K562 (cell line): Measurements from ENCODE around the gene EMC1. TPM values are rescaled to one million over a fixed set of nuclear protein-coding genes. Genes with fewer than 3 reads are reported as not detected.
A peak's percentile ranks its signal among the peaks of the same experiment; 100 is the strongest.
"Not testable (repeated sequence)": the region's sequence is repeated elsewhere in the genome, so short reads cannot be mapped to it uniquely, and the experiment has no call there.

Experiments used
- ATAC-seq: fragments of 200-7000 bp; cut with Tn5 transposase; 3 replicates; pipeline ENCODE4 v1.9.1; 2020; ENCODE audit warnings: moderate library complexity
- BruUV-seq: library from RNA; stranded (reverse); fragments of 400-500 nt; replicated peaks from 2 replicates; lab custom pipeline; 2021; lab: Mats Ljungman, UMichigan
- CTCF ChIA-PET: fragments of 300-600 bp; formaldehyde crosslinking; extraction: SDS; loops from one replicate; lab custom pipeline; 2021; ENCODE audit warnings: low intra/inter-chr PET ratio; lab: Yijun Ruan, JAX
- POLR2A ChIA-PET: fragments of 300-600, 350-650 bp; sonication (Branson Sonifier 250); formaldehyde crosslinking; extraction: SDS; loops from one replicate; lab custom pipeline; 2021; ENCODE audit warnings: antibody characterized with exemption, inconsistent platforms; lab: Yijun Ruan, JAX
- DNase-seq, 4 experiments: peaks; one replicate each; pipeline versions ENCODE4 v3.0.0 to v3.0.0-alpha.2; 2011 to 2018; ENCODE audit warnings: low spot score in 3 of 4, mixed read lengths in 3 of 4; ENCODE audit errors: extremely low read depth in 1 of 4
- FAIRE-seq: peaks from 2 replicates; lab custom pipeline; 2011; peaks lifted over from hg19 to GRCh38; lab: Jason Lieb, UNC
- H2AFZ ChIP-seq: 2 replicates; pipeline ENCODE4 v1.6.0; 2011; ENCODE audit warnings: low read depth, low read length, control low read depth, inconsistent platforms
- H3K27ac ChIP-seq: fragments of 200-600 bp; 3 replicates; pipeline ENCODE4 v1.8.0; 2011; ENCODE audit warnings: low read depth, mild to moderate bottlenecking, control low read depth, inconsistent platforms, low read length, moderate library complexity, mixed read lengths; ENCODE audit errors: extremely low read depth
- H3K27me3 ChIP-seq, 2 experiments: fragments of 300-600 bp in 1 of 2; 2 replicates in 1 of 2; 3 replicates in 1 of 2; pipeline versions ENCODE4 v1.6.0 to v1.8.0; 2011; ENCODE audit warnings: inconsistent platforms in 2 of 2, low read length in 2 of 2, mild to moderate bottlenecking in 1 of 2, mixed read lengths in 1 of 2, moderate library complexity in 1 of 2; ENCODE audit not compliant: control insufficient read depth in 2 of 2, insufficient read depth in 2 of 2
- H3K36me3 ChIP-seq: fragments of 300-600 bp; 3 replicates; pipeline ENCODE4 v1.8.0; 2011; ENCODE audit warnings: mild to moderate bottlenecking, low read length, inconsistent platforms; ENCODE audit not compliant: control insufficient read depth, insufficient read depth
- H3K4me1 ChIP-seq, 2 experiments: fragments of 200-600 bp in 1 of 2; replicated peaks in 1 of 2; 2 replicates in 1 of 2; 3 replicates in 1 of 2; pipeline versions ENCODE4 v1.5.1 to v1.8.0; 2011; ENCODE audit warnings: inconsistent platforms in 2 of 2, low read length in 2 of 2, mild to moderate bottlenecking in 1 of 2, mixed read lengths in 1 of 2, moderate library complexity in 1 of 2; ENCODE audit not compliant: control insufficient read depth in 2 of 2, insufficient read depth in 2 of 2
- H3K4me2 ChIP-seq: 2 replicates; pipeline ENCODE4 v1.6.1; 2011; ENCODE audit warnings: low read length, control low read depth, inconsistent platforms, mixed read lengths; ENCODE audit not compliant: insufficient read depth
- H3K4me3 ChIP-seq: fragments of 200-600 bp; sonication (generic), shearing (Covaris generic); 2 replicates; pipeline ENCODE4 v1.5.1; 2016; ENCODE audit warnings: control low read depth, inconsistent platforms
- H3K79me2 ChIP-seq: fragments of 200-600 bp; 3 replicates; pipeline ENCODE4 v1.8.0; 2011; ENCODE audit warnings: low read length, inconsistent platforms; ENCODE audit not compliant: control insufficient read depth, insufficient read depth
- H3K9ac ChIP-seq, 2 experiments: 2 replicates each; pipeline versions ENCODE4 v1.6.0 to v1.6.1; 2011; ENCODE audit warnings: low read depth in 2 of 2, low read length in 2 of 2, control low read depth in 1 of 2, inconsistent platforms in 1 of 2, mild to moderate bottlenecking in 1 of 2, mixed read lengths in 1 of 2; ENCODE audit not compliant: insufficient read depth in 1 of 2
- H3K9me1 ChIP-seq: one replicate; pipeline ENCODE4 v1.6.0; 2011; ENCODE audit warnings: inconsistent platforms, mild to moderate bottlenecking, low read length, moderate library complexity; ENCODE audit not compliant: control insufficient read depth, insufficient read depth
- H3K9me3 ChIP-seq: replicated peaks from 2 replicates; pipeline ENCODE4 v1.5.1; 2011; ENCODE audit warnings: low read depth, low read length, inconsistent platforms; ENCODE audit not compliant: control insufficient read depth, insufficient read depth
- H4K20me1 ChIP-seq: replicated peaks from 2 replicates; pipeline ENCODE4 v1.6.1; 2011; ENCODE audit warnings: low read length, inconsistent platforms, mixed read lengths; ENCODE audit not compliant: control insufficient read depth, insufficient read depth
- ADNP ChIP-seq: fragments of 200-800 bp; sonication (Bioruptor generic); IDR thresholded peaks from 2 replicates; pipeline ENCODE4 v1.6.1; 2016; ENCODE audit warnings: missing genetic modification characterization, missing compliant biosample characterization
- CXXC5 ChIP-seq: fragments of 250-450 bp; sonication (Bioruptor Pico); IDR thresholded peaks from 2 replicates; pipeline ENCODE4 v1.8.0; 2022; ENCODE audit warnings: inconsistent platforms, mild to moderate bottlenecking, moderate library complexity
- POLR2H ChIP-seq: IDR thresholded peaks from 2 replicates; pipeline ENCODE4 v1.6.1; 2016; ENCODE audit warnings: missing genetic modification characterization, low read depth, mild to moderate bottlenecking, control low read depth, missing compliant biosample characterization, moderate library complexity
- SLC30A9 ChIP-seq: fragments of 250-450 bp; sonication (Bioruptor Pico); IDR thresholded peaks from 2 replicates; pipeline ENCODE4 v1.8.0; 2022; ENCODE audit warnings: mild to moderate bottlenecking, moderate library complexity
- XRCC3 ChIP-seq: fragments of 450-650 bp; IDR thresholded peaks from 2 replicates; pipeline ENCODE4 v1.6.1; 2017; ENCODE audit warnings: mild to moderate bottlenecking, moderate library complexity
- ZNF133 ChIP-seq: fragments of 250-450 bp; sonication (Bioruptor Pico); IDR thresholded peaks from 2 replicates; pipeline ENCODE4 v1.4.0; 2020; ENCODE audit warnings: mild to moderate bottlenecking
- ZNF507 ChIP-seq: conservative IDR thresholded peaks from 2 replicates; pipeline ENCODE4 v1.6.1; 2017; ENCODE audit warnings: missing genetic modification characterization, missing compliant biosample characterization
- WGBS: fragments of 100-300 bp; shearing (Covaris generic); methylation state at CpG from one replicate; pipeline ENCODE4 v1.1.6; 2016; ENCODE audit warnings: low coverage, mixed read lengths; ENCODE audit not compliant: insufficient coverage; ENCODE audit errors: missing lambda C conversion rate; 5-methylcytosine and 5-hydroxymethylcytosine counted together
- in situ Hi-C: fragments of 300-500 bp; cut with MboI; formaldehyde crosslinking; loops from 4 replicates; pipeline ENCODE4 v1.15.0; 2018; ENCODE audit warnings: inconsistent platforms, mixed read lengths
- intact Hi-C: fragments of 100-400 bp; cut with micrococcal nuclease; formaldehyde crosslinking; loops from 2 replicates; pipeline ENCODE4 v1.14.2; 2022
- polyA plus RNA-seq, 8 experiments: library from polyadenylated mRNA; depleted of rRNA in 4 of 8; stranded (reverse) in 5 of 8; unstranded in 3 of 8; fragments of >200 nt; fragmentation: Nextera tagmentation in 2 of 8; fragmentation: Illumina TruSeq in 1 of 8; extraction: Ambion mirVana in 2 of 8; extraction: Trizol in 1 of 8; gene quantifications; 2 replicates each; pipeline versions ENCODE4 v1.2.1 to v1.2.3, GENCODE V29; 2011 to 2014; ENCODE audit warnings: inconsistent platforms in 1 of 8, missing spikeins in 1 of 8
- total RNA-seq, 7 experiments: library from RNA; depleted of rRNA in 6 of 7; stranded (reverse); fragments of >200 nt in 6 of 7; fragmentation: Illumina TruSeq in 2 of 7; extraction: Trizol in 2 of 7; gene quantifications; 2 replicates each; pipeline versions ENCODE4 v1.2.1 to v1.2.3, GENCODE V29; 2011 to 2021; ENCODE audit warnings: low replicate concordance in 1 of 7

The EMC1 gene
- total and polyA plus RNA-seq, 9 of the 15 experiments (the other 6 are each of a cell fraction or from before 2014, with no cell fraction given), result 17.8 to 88.2 (median 37.4) TPM

- no peak overlapping the region for H3K4me3 ChIP-seq
- POLR2A ChIA-PET, result interaction anchor here (0.9 kb wide), 1 partner anchor 20 kb away, joined by 3 read pairs; no protein-coding TSS in a partner anchor
- H3K79me2 ChIP-seq, result no peaks in the 10 kb centered on the region
- H3K9me3 ChIP-seq, result no peaks in the 10 kb centered on the region
- intact Hi-C loops, result no loop called here
- FAIRE-seq (no peak), DNase-seq (no peak), ATAC-seq (no peak; the same call in 2 of the 3 replicates)
- CTCF ChIA-PET, result no interaction called here
- peak overlapping the region in 1 of 2 experiments; percentile 57; a peak in 2 of 4 replicates for H3K9ac ChIP-seq
- in situ Hi-C loops, result no loop called here
- no TSS peak for BruUV-seq
- no peak overlapping the region for H2AFZ ChIP-seq
- H3K4me2 ChIP-seq, result no peak overlapping the region
- peaks cover 0 to 6% of the 10 kb centered on the region in 2 experiments; a peak in 1 of 5 replicates for H3K4me1 ChIP-seq
- H3K27me3 ChIP-seq, result no peaks in the 10 kb centered on the region
- no peaks in the 10 kb centered on the region for H3K36me3 ChIP-seq
- H4K20me1 ChIP-seq, result no peaks in the 10 kb centered on the region
- H3K27ac ChIP-seq, result no peak overlapping the region
- 63% methylated on average over 8 of the region's 9 CpGs for WGBS
- TF ChIP-seq ZNF133 (CRISPR knock-in tag) (no peak), SLC30A9 (no peak), POLR2H (tag) (no peak), XRCC3 (no peak), ADNP (no peak)
- H3K9me1 ChIP-seq, result no peaks in the 10 kb centered on the region
Measured at GRCh38 chr1:19283891-19284290, 32.6 kb upstream of the EMC1 start.

- no peaks in the 10 kb centered on the region for H3K9me3 ChIP-seq
- no peaks in the 10 kb centered on the region for H3K27me3 ChIP-seq
- H2AFZ ChIP-seq, result no peak overlapping the region
- intact Hi-C loops, result no loop called here
- H3K9ac ChIP-seq, result no peak overlapping the region
- H3K36me3 ChIP-seq, result no peaks in the 10 kb centered on the region
- no peak for FAIRE-seq
- no peak overlapping the region for H3K4me2 ChIP-seq
- CTCF ChIA-PET, result no interaction called here
- DNase-seq, result no peak
- H4K20me1 ChIP-seq, result no peaks in the 10 kb centered on the region
- 55% methylated on average over 5 of the region's 5 CpGs for WGBS
- BruUV-seq, result no TSS peak
- no peaks in the 10 kb centered on the region for H3K9me1 ChIP-seq
- no peak for ATAC-seq
- in situ Hi-C loops, result no loop called here
- H3K79me2 ChIP-seq, result no peaks in the 10 kb centered on the region
- TF ChIP-seq CXXC5 (CRISPR knock-in tag) (no peak), ZNF507 (tag) (peak; percentile 60; the same call in 1 of the 2 replicates)
- peaks cover 0 to 6% of the 10 kb centered on the region in 2 experiments; a peak in 2 of 5 replicates for H3K4me1 ChIP-seq
- H3K27ac ChIP-seq, result no peak overlapping the region
- POLR2A ChIA-PET, result interaction anchor here (0.9 kb wide), 1 partner anchor 10 kb away, joined by 3 read pairs; no protein-coding TSS in a partner anchor
- H3K4me3 ChIP-seq, result no peak overlapping the region
Measured at GRCh38 chr1:19274636-19275035, 23.3 kb upstream of the EMC1 start.

GRCh38 chr1:19273844-19274531 is 22.7 kb upstream of the EMC1 start:
- H3K9me1 ChIP-seq, intact Hi-C loops, FAIRE-seq, H4K20me1 ChIP-seq, H3K79me2 ChIP-seq, H3K4me1 ChIP-seq, H3K36me3 ChIP-seq, H3K4me2 ChIP-seq, H3K9me3 ChIP-seq, H2AFZ ChIP-seq, BruUV-seq, ATAC-seq, in situ Hi-C loops, H3K4me3 ChIP-seq, CTCF ChIA-PET, H3K27me3 ChIP-seq, DNase-seq, H3K27ac ChIP-seq: not testable (repeated sequence)
- 79% methylated on average over 31 of the region's 66 CpGs for WGBS
- peak overlapping the region in 1 of 2 experiments; percentile 24; a peak in 1 of 4 replicates for H3K9ac ChIP-seq
- POLR2A ChIA-PET, result interaction anchor here (0.5 kb wide), 1 partner anchor 161 kb away, joined by 3 read pairs; no protein-coding TSS in a partner anchor
